ENCODE data around the gene PCDHGA1. TPM values are rescaled to one million over a fixed set of nuclear protein-coding genes. Genes with fewer than 3 reads are reported as not detected.

PCDHGA1 gene
- total RNA-seq, 1 experiment from 2014 or later, result 2.2 TPM

GRCh38 chr5:141516672-141517025 lies 186.3 kb downstream of the PCDHGA1 start:
- Histone ChIP-seq H3K27ac (ENCODE audit: low read depth, low read length, poor library complexity, severe bottlenecking) (peak overlapping the region; percentile 92), H3K27me3 (replicated peaks; ENCODE audit: insufficient read depth, low read depth, low read length, poor library complexity) (no peaks in the 10 kb centered on the region), H3K9me3 (ENCODE audit: low read depth, low read length, poor library complexity, severe bottlenecking) (no peaks in the 10 kb centered on the region), H3K4me1 (ENCODE audit: insufficient read depth, low read length, poor library complexity, severe bottlenecking) (peaks cover 63% of the 10 kb centered on the region), H3K36me3 (ENCODE audit: insufficient read depth, low read length, poor library complexity, severe bottlenecking) (peaks cover 27% of the 10 kb centered on the region), H3K4me3 (ENCODE audit: low read depth, low read length, poor library complexity, severe bottlenecking) (no peak overlapping the region)
- TF ChIP-seq CTCF (conservative IDR thresholded peaks at IDR 0.05; ENCODE audit: low read depth, low read length) (no peak), EZH2 (IDR thresholded peaks at IDR 0.05; ENCODE audit: borderline replicate concordance, low read depth, low read length, poor library complexity, severe bottlenecking) (no peak)
- CTCF ChIA-PET, result no interaction called here
- POLR2A ChIA-PET (ENCODE audit: low non-redundant PET), result no interaction called here
- intact Hi-C loops (cut with micrococcal nuclease; ENCODE audit: unreplicated experiment), result no loop called here
- BruUV-seq (replicated peaks), result no TSS peak
- DNase-seq (ENCODE audit: low spot score), result no peak

- H3K4me1 ChIP-seq (ENCODE audit: insufficient read depth, low read length, poor library complexity, severe bottlenecking), result peaks cover 70% of the 10 kb centered on the region
- H3K27ac ChIP-seq (ENCODE audit: low read depth, low read length, poor library complexity, severe bottlenecking), result peak overlapping the region; percentile 92
- H3K9me3 ChIP-seq (ENCODE audit: low read depth, low read length, poor library complexity, severe bottlenecking), result no peaks in the 10 kb centered on the region
- intact Hi-C loops (cut with micrococcal nuclease; ENCODE audit: unreplicated experiment), result no loop called here
- DNase-seq (ENCODE audit: low spot score), result no peak
- no peak overlapping the region for H3K4me3 ChIP-seq (ENCODE audit: low read depth, low read length, poor library complexity, severe bottlenecking)
- POLR2A ChIA-PET (ENCODE audit: low non-redundant PET), result no interaction called here
- no peaks in the 10 kb centered on the region for H3K27me3 ChIP-seq (replicated peaks; ENCODE audit: insufficient read depth, low read depth, low read length, poor library complexity)
- CTCF ChIA-PET, result no interaction called here
- peaks cover 24% of the 10 kb centered on the region for H3K36me3 ChIP-seq (ENCODE audit: insufficient read depth, low read length, poor library complexity, severe bottlenecking)
- no TSS peak for BruUV-seq (replicated peaks)
- TF ChIP-seq CTCF (conservative IDR thresholded peaks at IDR 0.05; ENCODE audit: low read depth, low read length), result no peak
- TF ChIP-seq EZH2 (IDR thresholded peaks at IDR 0.05; ENCODE audit: borderline replicate concordance, low read depth, low read length, poor library complexity, severe bottlenecking), result no peak
Measured at GRCh38 chr5:141517312-141517711, 187.0 kb downstream of the PCDHGA1 start.

GRCh38 chr5:141517880-141518617 lies 187.7 kb downstream of the PCDHGA1 start:
- no TSS peak for BruUV-seq (replicated peaks)
- Histone ChIP-seq H3K9me3 (ENCODE audit: low read depth, low read length, poor library complexity, severe bottlenecking) (no peaks in the 10 kb centered on the region), H3K4me3 (ENCODE audit: low read depth, low read length, poor library complexity, severe bottlenecking) (no peak overlapping the region), H3K4me1 (ENCODE audit: insufficient read depth, low read length, poor library complexity, severe bottlenecking) (peaks cover 70% of the 10 kb centered on the region), H3K36me3 (ENCODE audit: insufficient read depth, low read length, poor library complexity, severe bottlenecking) (peaks cover 29% of the 10 kb centered on the region), H3K27ac (ENCODE audit: low read depth, low read length, poor library complexity, severe bottlenecking) (peak overlapping the region; percentile 92), H3K27me3 (replicated peaks; ENCODE audit: insufficient read depth, low read depth, low read length, poor library complexity) (no peaks in the 10 kb centered on the region)
- no peak for DNase-seq (ENCODE audit: low spot score)
- ChIA-PET POLR2A (ENCODE audit: low non-redundant PET) (no interaction called here), CTCF (no interaction called here)
- intact Hi-C loops (cut with micrococcal nuclease; ENCODE audit: unreplicated experiment), result no loop called here
- TF ChIP-seq CTCF (conservative IDR thresholded peaks at IDR 0.05; ENCODE audit: low read depth, low read length), result no peak
- no peak for TF ChIP-seq EZH2 (IDR thresholded peaks at IDR 0.05; ENCODE audit: borderline replicate concordance, low read depth, low read length, poor library complexity, severe bottlenecking)

All from A673 (cell line).